HL-60 (cell line): Measurements from ENCODE around the gene ONECUT1.

ENCODE experiments used
- DNase-seq, 2 experiments: peaks; one replicate each; pipeline ENCODE4 v3.0.0-alpha.2; 2010 to 2020; ENCODE audit warnings: low read depth in 1 of 2, low spot score in 1 of 2
- H3K27ac ChIP-seq: fragments of 250-450 bp; sonication (Bioruptor Pico); replicated peaks from 2 replicates; pipeline ENCODE4 v1.5.1; 2020; ENCODE audit warnings: mild to moderate bottlenecking, moderate library complexity
- H3K27me3 ChIP-seq: fragments of 250-450 bp; sonication (Bioruptor Pico); 2 replicates; pipeline ENCODE4 v1.5.1; 2021; ENCODE audit warnings: mild to moderate bottlenecking, moderate library complexity; ENCODE audit not compliant: insufficient read depth, poor library complexity, severe bottlenecking
- H3K4me3 ChIP-seq: replicated peaks from 2 replicates; pipeline ENCODE4 v1.5.1; 2011; ENCODE audit warnings: mild to moderate bottlenecking, control low read depth, low read length; ENCODE audit not compliant: insufficient read depth
- GABPA ChIP-seq: IDR thresholded peaks from 2 replicates; pipeline ENCODE4 v1.6.1; 2012; ENCODE audit warnings: low read depth
- POLR2AphosphoS5 ChIP-seq: IDR thresholded peaks from 2 replicates; pipeline ENCODE4 v1.6.1; 2012; ENCODE audit warnings: low read depth
- REST ChIP-seq: IDR thresholded peaks from 2 replicates; pipeline ENCODE4 v1.6.1; 2012; ENCODE audit warnings: low read depth; ENCODE audit not compliant: insufficient replicate concordance
- SPI1 ChIP-seq: IDR thresholded peaks from 2 replicates; pipeline ENCODE4 v1.6.1; 2012; ENCODE audit warnings: low read depth, mild to moderate bottlenecking, borderline replicate concordance
- TF ChIP-seq, protein P1 (sequence below): IDR thresholded peaks from one replicate; pipeline ENCODE4 v1.5.1; 2011; ENCODE audit warnings: low read length, control low read depth, inconsistent platforms; ENCODE audit not compliant: insufficient read depth

ONECUT1 gene

DNA sequence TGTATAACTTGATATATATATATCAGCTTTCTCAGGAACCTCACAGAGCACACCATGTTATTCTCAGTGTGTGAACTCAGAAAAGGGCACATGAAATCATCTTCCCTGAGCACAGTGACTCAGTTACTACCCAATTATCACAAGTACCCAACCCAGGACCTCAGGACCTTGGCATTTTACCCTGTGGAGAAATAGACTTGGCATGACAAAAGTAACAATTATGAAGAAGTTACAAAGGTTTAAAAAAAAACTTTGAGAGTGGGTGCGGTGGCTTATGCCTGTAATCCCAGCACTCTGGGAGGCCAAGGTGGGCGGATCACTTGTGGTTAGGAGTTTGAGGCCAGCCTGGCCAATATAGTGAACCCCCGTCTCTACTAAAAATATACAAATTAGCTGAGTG lies 52.4 kb downstream of the ONECUT1 start:
- H3K27me3 ChIP-seq, result peaks cover 4% of the 10 kb centered on the region
- H3K27ac ChIP-seq, result no peak overlapping the region
- DNase-seq, result no peak
- no peak for TF ChIP-seq POLR2AphosphoS5
- TF ChIP-seq REST, result no peak
- TF ChIP-seq, protein P1, sequence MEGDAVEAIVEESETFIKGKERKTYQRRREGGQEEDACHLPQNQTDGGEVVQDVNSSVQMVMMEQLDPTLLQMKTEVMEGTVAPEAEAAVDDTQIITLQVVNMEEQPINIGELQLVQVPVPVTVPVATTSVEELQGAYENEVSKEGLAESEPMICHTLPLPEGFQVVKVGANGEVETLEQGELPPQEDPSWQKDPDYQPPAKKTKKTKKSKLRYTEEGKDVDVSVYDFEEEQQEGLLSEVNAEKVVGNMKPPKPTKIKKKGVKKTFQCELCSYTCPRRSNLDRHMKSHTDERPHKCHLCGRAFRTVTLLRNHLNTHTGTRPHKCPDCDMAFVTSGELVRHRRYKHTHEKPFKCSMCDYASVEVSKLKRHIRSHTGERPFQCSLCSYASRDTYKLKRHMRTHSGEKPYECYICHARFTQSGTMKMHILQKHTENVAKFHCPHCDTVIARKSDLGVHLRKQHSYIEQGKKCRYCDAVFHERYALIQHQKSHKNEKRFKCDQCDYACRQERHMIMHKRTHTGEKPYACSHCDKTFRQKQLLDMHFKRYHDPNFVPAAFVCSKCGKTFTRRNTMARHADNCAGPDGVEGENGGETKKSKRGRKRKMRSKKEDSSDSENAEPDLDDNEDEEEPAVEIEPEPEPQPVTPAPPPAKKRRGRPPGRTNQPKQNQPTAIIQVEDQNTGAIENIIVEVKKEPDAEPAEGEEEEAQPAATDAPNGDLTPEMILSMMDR, result no peak
- TF ChIP-seq GABPA, result no peak
- TF ChIP-seq SPI1, result no peak
- no peak overlapping the region for H3K4me3 ChIP-seq

GRCh38 chr15:52735231-52736089 lies 54.7 kb downstream of the ONECUT1 start:
- H3K4me3 ChIP-seq, result no peak overlapping the region
- DNase-seq, result peak in 1 of 2 experiments; percentile 78
- no peak for TF ChIP-seq REST
- TF ChIP-seq POLR2AphosphoS5, result no peak
- TF ChIP-seq, protein P1, result no peak
- no peak for TF ChIP-seq GABPA
- TF ChIP-seq SPI1, result no peak
- peaks cover 4% of the 10 kb centered on the region for H3K27me3 ChIP-seq
- H3K27ac ChIP-seq, result no peak overlapping the region

DNA sequence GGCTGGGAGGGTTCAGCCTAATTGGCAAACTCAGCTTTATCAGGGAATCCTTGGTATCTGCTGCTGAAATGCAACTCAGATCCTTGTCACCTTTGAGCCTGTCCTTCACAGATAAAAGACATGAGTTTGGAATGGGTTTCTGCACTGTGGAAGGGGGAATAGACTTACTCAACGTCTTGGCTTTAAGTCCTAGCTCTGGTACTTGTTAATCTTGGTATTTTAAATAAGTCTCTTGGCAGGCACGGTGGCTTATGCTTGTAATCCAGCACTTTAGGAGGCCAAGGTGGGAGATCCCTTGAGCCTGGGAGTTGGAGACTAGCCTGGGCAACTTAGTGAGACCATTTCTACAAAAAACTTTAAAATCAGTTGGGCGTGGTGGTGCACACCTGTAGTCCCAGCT lies 55.8 kb downstream of the ONECUT1 start:
- no peak for DNase-seq
- Histone ChIP-seq H3K4me3 (no peak overlapping the region), H3K27me3 (peaks cover 4% of the 10 kb centered on the region), H3K27ac (no peak overlapping the region)
- TF ChIP-seq POLR2AphosphoS5 (no peak), REST (no peak), SPI1 (no peak), GABPA (no peak)
- TF ChIP-seq, protein P1, result no peak
